H9 (cell line): Measurements from ENCODE around the gene PTPRN2. TPM values are rescaled to one million over a fixed set of nuclear protein-coding genes. Genes with fewer than 3 reads are reported as not detected.

Experiments used
- DNase-seq: peaks from one replicate; pipeline ENCODE4 v3.0.0-alpha.2; 2017
- H2AFZ ChIP-seq: one replicate; pipeline ENCODE4 v1.6.1; 2013; ENCODE audit warnings: mild to moderate bottlenecking, low read length, control low read depth, moderate library complexity
- H2AK5ac ChIP-seq: 2 replicates; pipeline ENCODE4 v1.6.1; 2013; ENCODE audit warnings: low read length, control low read depth, mixed read lengths; ENCODE audit not compliant: insufficient read length
- H2BK120ac ChIP-seq: one replicate; pipeline ENCODE4 v1.6.1; 2013; ENCODE audit warnings: low read depth, mild to moderate bottlenecking, low read length, control low read depth, inconsistent platforms; ENCODE audit not compliant: poor library complexity, severe bottlenecking
- H2BK12ac ChIP-seq: 2 replicates; pipeline ENCODE4 v1.6.1; 2013; ENCODE audit warnings: low read length, control low read depth, mixed read lengths, low read depth; ENCODE audit not compliant: insufficient read length
- H2BK15ac ChIP-seq: 2 replicates; pipeline ENCODE4 v1.6.1; 2013; ENCODE audit warnings: low read depth, low read length, control low read depth
- H2BK20ac ChIP-seq: one replicate; pipeline ENCODE4 v1.6.1; 2013; ENCODE audit warnings: low read depth, mild to moderate bottlenecking, low read length, control low read depth, inconsistent platforms; ENCODE audit not compliant: poor library complexity, severe bottlenecking
- H2BK5ac ChIP-seq: 2 replicates; pipeline ENCODE4 v1.6.1; 2013; ENCODE audit warnings: low read length, control low read depth, mixed read lengths; ENCODE audit not compliant: insufficient read length
- H3K14ac ChIP-seq: 2 replicates; pipeline ENCODE4 v1.6.1; 2013; ENCODE audit warnings: low read length, control low read depth; ENCODE audit not compliant: insufficient read depth
- H3K18ac ChIP-seq: 2 replicates; pipeline ENCODE4 v1.6.1; 2013; ENCODE audit warnings: low read depth, mild to moderate bottlenecking, mixed read lengths, low read length, control low read depth; ENCODE audit not compliant: insufficient read length
- H3K23ac ChIP-seq: 2 replicates; pipeline ENCODE4 v1.6.1; 2013; ENCODE audit warnings: low read length, control low read depth, mixed read lengths, low read depth; ENCODE audit not compliant: insufficient read length
- H3K23me2 ChIP-seq: 2 replicates; pipeline ENCODE4 v1.6.1; 2013; ENCODE audit warnings: low read depth, mild to moderate bottlenecking, mixed read lengths, low read length, control low read depth; ENCODE audit not compliant: insufficient read length, poor library complexity, severe bottlenecking
- H3K27ac ChIP-seq: 2 replicates; pipeline ENCODE4 v1.5.1; 2013; ENCODE audit warnings: low read length, control low read depth, mixed read lengths, low read depth; ENCODE audit not compliant: insufficient read length
- H3K27me3 ChIP-seq: 2 replicates; pipeline ENCODE4 v1.6.1; 2013; ENCODE audit warnings: low read length, control low read depth, inconsistent platforms; ENCODE audit not compliant: insufficient read depth
- H3K4ac ChIP-seq: 2 replicates; pipeline ENCODE4 v1.6.1; 2013; ENCODE audit warnings: low read depth, mild to moderate bottlenecking, control low read depth, inconsistent platforms, low read length, moderate library complexity
- H3K4me1 ChIP-seq: 2 replicates; pipeline ENCODE4 v1.6.1; 2013; ENCODE audit warnings: low read length, control low read depth, inconsistent platforms; ENCODE audit not compliant: insufficient read depth
- H3K4me2 ChIP-seq: 2 replicates; pipeline ENCODE4 v1.6.1; 2013; ENCODE audit warnings: low read length, control low read depth, mixed read lengths; ENCODE audit not compliant: insufficient read length, insufficient read depth
- H3K56ac ChIP-seq: 2 replicates; pipeline ENCODE4 v1.6.1; 2013; ENCODE audit warnings: low read depth, mild to moderate bottlenecking, mixed read lengths, low read length, control low read depth; ENCODE audit not compliant: insufficient read length
- H3K79me1 ChIP-seq: 2 replicates; pipeline ENCODE4 v1.6.1; 2013; ENCODE audit warnings: low read depth, mild to moderate bottlenecking, moderate library complexity, low read length, control low read depth, inconsistent platforms; ENCODE audit not compliant: insufficient read depth, poor library complexity, severe bottlenecking
- H3K79me2 ChIP-seq: 2 replicates; pipeline ENCODE4 v1.6.1; 2013; ENCODE audit warnings: low read length, control low read depth, inconsistent platforms; ENCODE audit not compliant: insufficient read depth
- H3K9ac ChIP-seq: 2 replicates; pipeline ENCODE4 v1.6.1; 2013; ENCODE audit warnings: low read length, control low read depth, mixed read lengths; ENCODE audit not compliant: insufficient read length; ENCODE audit errors: extremely low read depth
- H3K9me3 ChIP-seq: one replicate; pipeline ENCODE4 v1.6.1; 2013; ENCODE audit warnings: low read depth, low read length, inconsistent platforms; ENCODE audit not compliant: control insufficient read depth
- H3T11ph ChIP-seq: one replicate; pipeline ENCODE4 v1.6.1; 2013; ENCODE audit warnings: mild to moderate bottlenecking, low read length, control low read depth, inconsistent platforms
- H4K20me1 ChIP-seq: one replicate; pipeline ENCODE4 v1.6.1; 2013; ENCODE audit not compliant: control insufficient read depth, insufficient read length, insufficient read depth
- H4K5ac ChIP-seq: 2 replicates; pipeline ENCODE4 v1.6.1; 2013; ENCODE audit warnings: low read depth, mild to moderate bottlenecking, mixed read lengths, low read length, control low read depth; ENCODE audit not compliant: insufficient read length
- H4K8ac ChIP-seq: replicated peaks from 2 replicates; pipeline ENCODE4 v1.6.1; 2013; ENCODE audit warnings: low read length, control low read depth, mixed read lengths, low read depth; ENCODE audit not compliant: insufficient read length
- H4K91ac ChIP-seq: 2 replicates; pipeline ENCODE4 v1.6.1; 2013; ENCODE audit warnings: low read depth, mild to moderate bottlenecking, moderate library complexity, mixed read lengths, low read length, control low read depth; ENCODE audit not compliant: insufficient read length
- H3K27ac Mint-ChIP-seq, 3 experiments: 2 replicates in 2 of 3; 3 replicates in 1 of 3; pipeline ENCODE4 v1.8.0; 2020 to 2021; ENCODE audit warnings: mixed read lengths in 3 of 3, mild to moderate bottlenecking in 1 of 3, moderate library complexity in 1 of 3
- H3K27me3 Mint-ChIP-seq: 2 replicates; pipeline ENCODE4 v1.8.0; 2021; ENCODE audit warnings: low read depth, mild to moderate bottlenecking, moderate library complexity, mixed read lengths
- H3K36me3 Mint-ChIP-seq, 3 experiments: 2 replicates in 2 of 3; 3 replicates in 1 of 3; pipeline ENCODE4 v1.8.0; 2020 to 2021; ENCODE audit warnings: low read depth in 3 of 3, mixed read lengths in 3 of 3; ENCODE audit not compliant: insufficient read depth in 1 of 3
- H3K4me1 Mint-ChIP-seq, 2 experiments: 2 replicates each; pipeline ENCODE4 v1.8.0; 2020; ENCODE audit warnings: mixed read lengths in 2 of 2
- H3K4me3 Mint-ChIP-seq, 2 experiments: 2 replicates in 1 of 2; 3 replicates in 1 of 2; pipeline ENCODE4 v1.8.0; 2020 to 2021; ENCODE audit warnings: mild to moderate bottlenecking in 2 of 2, mixed read lengths in 2 of 2, moderate library complexity in 1 of 2
- H3K9me3 Mint-ChIP-seq, 2 experiments: 2 replicates in 1 of 2; 3 replicates in 1 of 2; pipeline ENCODE4 v1.8.0; 2020; ENCODE audit warnings: mild to moderate bottlenecking in 2 of 2, mixed read lengths in 2 of 2, moderate library complexity in 1 of 2
- WGBS: extraction: QIAGEN DNeasy Blood & Tissue Kit; methylation state at CpG from one replicate; pipeline ENCODE4 v1.1.7; 2013; ENCODE audit warnings: missing lambda C conversion rate, low lambda C conversion rate, mixed read lengths; ENCODE audit not compliant: insufficient read length; ENCODE audit errors: extremely low coverage; 5-methylcytosine and 5-hydroxymethylcytosine counted together
- total RNA-seq: library from RNA; stranded (reverse); gene quantifications from 2 replicates; pipeline ENCODE4 v1.2.1, GENCODE V29; 2021
- TF ChIP-seq, protein P1 (sequence below): fragments of 200-600 bp; sonication (generic); conservative IDR thresholded peaks from 3 replicates; pipeline ENCODE4 v1.8.0; 2021; ENCODE audit warnings: antibody characterized with exemption, mild to moderate bottlenecking

The PTPRN2 gene
- total RNA-seq, 1 experiment from 2014 or later, result 5.2 TPM

DNA sequence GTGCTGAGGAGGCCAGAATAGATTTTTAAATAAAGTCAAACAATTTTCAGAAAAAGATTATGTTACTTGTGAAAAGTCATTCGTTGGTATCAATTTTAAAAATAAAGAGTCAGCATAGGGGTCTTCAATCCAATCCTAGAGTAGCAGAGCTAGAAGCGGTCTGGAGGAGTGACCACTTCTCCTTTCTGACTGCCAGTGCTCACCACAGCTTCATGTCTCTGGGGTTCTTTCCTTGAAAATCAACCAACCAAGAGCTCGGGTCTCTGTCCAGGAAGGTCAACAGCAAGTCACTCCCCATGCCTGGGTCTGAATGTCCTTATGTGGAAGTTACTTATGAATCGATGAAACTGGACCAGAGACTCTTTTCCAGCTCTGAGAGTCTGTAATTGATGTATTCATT lies 14.3 kb downstream of the PTPRN2 start:
- H3K9me3 ChIP-seq, result no peaks in the 10 kb centered on the region
- H3T11ph ChIP-seq, result no peak overlapping the region
- H3K9me3 Mint-ChIP-seq, result peaks cover 2 to 5% of the 10 kb centered on the region in 2 experiments; a peak in 3 of 5 replicates
- no peak overlapping the region for H3K23ac ChIP-seq
- no peak overlapping the region for H4K8ac ChIP-seq
- no peak overlapping the region for H2BK5ac ChIP-seq
- no peaks in the 10 kb centered on the region for H3K79me2 ChIP-seq
- no peak overlapping the region for H2AFZ ChIP-seq
- H3K27me3 Mint-ChIP-seq, result peaks cover 21% of the 10 kb centered on the region
- H2BK20ac ChIP-seq, result no peak overlapping the region
- H3K36me3 Mint-ChIP-seq, result peaks cover 2 to 6% (median 2%) of the 10 kb centered on the region in 3 experiments; a peak in 5 of 7 replicates
- H3K4me2 ChIP-seq, result no peak overlapping the region
- WGBS, result no CpG with 5 or more reads among the region's 4 CpGs
- H3K14ac ChIP-seq, result no peak overlapping the region
- H2BK120ac ChIP-seq, result no peak overlapping the region
- no peaks in the 10 kb centered on the region for H4K20me1 ChIP-seq
- H4K5ac ChIP-seq, result no peak overlapping the region
- H3K27me3 ChIP-seq, result no peaks in the 10 kb centered on the region; the same call in 1 of the 2 replicates
- no peak overlapping the region for H3K18ac ChIP-seq
- H2BK15ac ChIP-seq, result no peak overlapping the region
- H3K56ac ChIP-seq, result no peak overlapping the region
- no peak overlapping the region for H3K4ac ChIP-seq
- no peak overlapping the region for H4K91ac ChIP-seq
- no peak overlapping the region for H3K27ac Mint-ChIP-seq
- TF ChIP-seq, protein P1, sequence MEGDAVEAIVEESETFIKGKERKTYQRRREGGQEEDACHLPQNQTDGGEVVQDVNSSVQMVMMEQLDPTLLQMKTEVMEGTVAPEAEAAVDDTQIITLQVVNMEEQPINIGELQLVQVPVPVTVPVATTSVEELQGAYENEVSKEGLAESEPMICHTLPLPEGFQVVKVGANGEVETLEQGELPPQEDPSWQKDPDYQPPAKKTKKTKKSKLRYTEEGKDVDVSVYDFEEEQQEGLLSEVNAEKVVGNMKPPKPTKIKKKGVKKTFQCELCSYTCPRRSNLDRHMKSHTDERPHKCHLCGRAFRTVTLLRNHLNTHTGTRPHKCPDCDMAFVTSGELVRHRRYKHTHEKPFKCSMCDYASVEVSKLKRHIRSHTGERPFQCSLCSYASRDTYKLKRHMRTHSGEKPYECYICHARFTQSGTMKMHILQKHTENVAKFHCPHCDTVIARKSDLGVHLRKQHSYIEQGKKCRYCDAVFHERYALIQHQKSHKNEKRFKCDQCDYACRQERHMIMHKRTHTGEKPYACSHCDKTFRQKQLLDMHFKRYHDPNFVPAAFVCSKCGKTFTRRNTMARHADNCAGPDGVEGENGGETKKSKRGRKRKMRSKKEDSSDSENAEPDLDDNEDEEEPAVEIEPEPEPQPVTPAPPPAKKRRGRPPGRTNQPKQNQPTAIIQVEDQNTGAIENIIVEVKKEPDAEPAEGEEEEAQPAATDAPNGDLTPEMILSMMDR, result no peak
- H3K23me2 ChIP-seq, result peaks cover 4% of the 10 kb centered on the region
- no peak overlapping the region for H3K4me3 Mint-ChIP-seq
- H3K27ac ChIP-seq, result no peak overlapping the region
- H3K9ac ChIP-seq, result no peak overlapping the region
- H3K79me1 ChIP-seq, result no peaks in the 10 kb centered on the region
- peaks cover 8 to 10% of the 10 kb centered on the region in 2 experiments for H3K4me1 Mint-ChIP-seq
- no peak overlapping the region for H2AK5ac ChIP-seq
- DNase-seq, result no peak
- H3K4me1 ChIP-seq, result no peaks in the 10 kb centered on the region
- no peak overlapping the region for H2BK12ac ChIP-seq
